SK-N-SH treated with all-trans-retinoic acid at 6 μM for 48 hours (cell line): ENCODE results near the gene CBX8.

Experiments used
- ATAC-seq: fragments of 200-7000 bp; cut with Tn5 transposase; 3 replicates; pipeline ENCODE4 v1.9.1; 2020; ENCODE audit warnings: mild to moderate bottlenecking, moderate library complexity
- BACH2 ChIP-seq: fragments of 250-450 bp; sonication (Bioruptor Pico); IDR thresholded peaks from 2 replicates; pipeline ENCODE4 v1.9.0; 2021; ENCODE audit warnings: mild to moderate bottlenecking, borderline replicate concordance
- CREB5 ChIP-seq: fragments of 250-450 bp; sonication (Bioruptor Pico); IDR thresholded peaks from 2 replicates; pipeline ENCODE4 v1.5.1; 2020; ENCODE audit warnings: low read depth, mild to moderate bottlenecking, moderate library complexity
- ESRRG ChIP-seq: fragments of 250-450 bp; sonication (Bioruptor Pico); IDR thresholded peaks from 2 replicates; pipeline ENCODE4 v1.6.1; 2021; ENCODE audit warnings: mild to moderate bottlenecking
- GLIS3 ChIP-seq: fragments of 250-450 bp; sonication (Bioruptor Pico); IDR thresholded peaks from 2 replicates; pipeline ENCODE4 v1.5.0; 2020; ENCODE audit warnings: mild to moderate bottlenecking, moderate library complexity
- ISL1 ChIP-seq: fragments of 250-450 bp; sonication (Bioruptor Pico); IDR thresholded peaks from 2 replicates; pipeline ENCODE4 v2.1.2; 2022; ENCODE audit warnings: mild to moderate bottlenecking, moderate library complexity
- OSR1 ChIP-seq: fragments of 250-450 bp; sonication (Bioruptor Pico); IDR thresholded peaks from 2 replicates; pipeline ENCODE4 v1.8.0; 2022; ENCODE audit warnings: moderate library complexity, mild to moderate bottlenecking, inconsistent platforms
- PATZ1 ChIP-seq: fragments of 250-450 bp; sonication (Bioruptor Pico); IDR thresholded peaks from 2 replicates; pipeline ENCODE4 v1.8.0; 2020; ENCODE audit warnings: mild to moderate bottlenecking, moderate library complexity, borderline replicate concordance
- PPARA ChIP-seq: fragments of 250-450 bp; sonication (Bioruptor Pico); IDR thresholded peaks from 2 replicates; pipeline ENCODE4 v1.5.0; 2020; ENCODE audit warnings: mild to moderate bottlenecking, borderline replicate concordance
- RARB ChIP-seq: fragments of 250-450 bp; sonication (Bioruptor Pico); IDR thresholded peaks from 2 replicates; pipeline ENCODE4 v1.8.0; 2021; ENCODE audit warnings: mild to moderate bottlenecking, moderate library complexity
- TCF4 ChIP-seq: fragments of 250-450 bp; sonication (Bioruptor Pico); IDR thresholded peaks from 2 replicates; pipeline ENCODE4 v1.8.0; 2021; ENCODE audit warnings: mild to moderate bottlenecking, moderate library complexity, borderline replicate concordance
- ZC3H10 ChIP-seq: fragments of 250-450 bp; sonication (Bioruptor Pico); IDR thresholded peaks from 2 replicates; pipeline ENCODE4 v1.5.1; 2021; ENCODE audit warnings: mild to moderate bottlenecking, moderate library complexity
- ZFP3 ChIP-seq: fragments of 250-450 bp; sonication (Bioruptor Pico); IDR thresholded peaks from 2 replicates; pipeline ENCODE4 v1.5.0; 2020; ENCODE audit warnings: mild to moderate bottlenecking, moderate library complexity
- ZNF565 ChIP-seq: fragments of 450-650 bp; formaldehyde crosslinking; conservative IDR thresholded peaks from 2 replicates; pipeline ENCODE4 v1.5.0; 2020; ENCODE audit warnings: low read depth, mild to moderate bottlenecking, moderate library complexity
- ZNF70 ChIP-seq: fragments of 450-650 bp; formaldehyde crosslinking; IDR thresholded peaks from 2 replicates; pipeline ENCODE4 v1.5.0; 2020; ENCODE audit warnings: mild to moderate bottlenecking, moderate library complexity
- TF ChIP-seq, protein P1 (sequence below): fragments of 250-450 bp; sonication (Bioruptor Pico); IDR thresholded peaks from 2 replicates; pipeline ENCODE4 v1.5.0; 2020; ENCODE audit warnings: mild to moderate bottlenecking, moderate library complexity
- TF ChIP-seq, protein P2 (sequence below): fragments of 250-450 bp; sonication (Bioruptor Pico); IDR thresholded peaks from 2 replicates; pipeline ENCODE4 v1.8.0; 2021; ENCODE audit warnings: low read depth, mild to moderate bottlenecking, moderate library complexity, borderline replicate concordance

The CBX8 gene

DNA sequence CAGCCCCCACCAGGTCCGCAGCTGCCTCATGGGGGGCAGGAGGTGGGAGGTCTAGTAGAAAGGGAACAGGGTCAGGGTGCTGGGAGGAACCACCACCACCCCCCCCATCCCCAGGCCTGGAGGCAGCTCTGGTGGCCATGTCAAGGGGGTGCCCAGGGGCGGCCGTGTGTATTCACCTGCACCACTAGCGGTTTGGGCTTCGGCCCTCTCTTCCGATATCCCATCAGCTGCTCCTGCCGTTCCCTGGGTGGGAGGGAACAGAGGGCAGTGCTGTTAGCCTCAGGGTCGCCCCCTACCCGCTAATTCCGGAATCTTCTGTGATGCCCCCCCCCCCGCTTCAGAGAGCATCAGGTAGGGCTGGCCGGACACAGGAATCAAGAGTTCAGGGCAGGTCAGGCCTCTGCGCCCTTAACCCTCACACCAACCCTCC, 38.6 kb upstream of the CBX8 start (continued):
- no peak for TF ChIP-seq PATZ1 (CRISPR knock-in tag)
- no peak for TF ChIP-seq ESRRG (CRISPR knock-in tag)
- TF ChIP-seq ZC3H10 (CRISPR knock-in tag), result no peak

GRCh38 chr17:79834565-79835469, 37.9 kb upstream of the CBX8 start:
- TF ChIP-seq PATZ1 (CRISPR knock-in tag) (peak; percentile 78; the same call in 1 of the 2 replicates), ESRRG (CRISPR knock-in tag) (no peak), ISL1 (CRISPR knock-in tag) (no peak), ZNF565 (no peak)
- ATAC-seq, result no peak

DNA sequence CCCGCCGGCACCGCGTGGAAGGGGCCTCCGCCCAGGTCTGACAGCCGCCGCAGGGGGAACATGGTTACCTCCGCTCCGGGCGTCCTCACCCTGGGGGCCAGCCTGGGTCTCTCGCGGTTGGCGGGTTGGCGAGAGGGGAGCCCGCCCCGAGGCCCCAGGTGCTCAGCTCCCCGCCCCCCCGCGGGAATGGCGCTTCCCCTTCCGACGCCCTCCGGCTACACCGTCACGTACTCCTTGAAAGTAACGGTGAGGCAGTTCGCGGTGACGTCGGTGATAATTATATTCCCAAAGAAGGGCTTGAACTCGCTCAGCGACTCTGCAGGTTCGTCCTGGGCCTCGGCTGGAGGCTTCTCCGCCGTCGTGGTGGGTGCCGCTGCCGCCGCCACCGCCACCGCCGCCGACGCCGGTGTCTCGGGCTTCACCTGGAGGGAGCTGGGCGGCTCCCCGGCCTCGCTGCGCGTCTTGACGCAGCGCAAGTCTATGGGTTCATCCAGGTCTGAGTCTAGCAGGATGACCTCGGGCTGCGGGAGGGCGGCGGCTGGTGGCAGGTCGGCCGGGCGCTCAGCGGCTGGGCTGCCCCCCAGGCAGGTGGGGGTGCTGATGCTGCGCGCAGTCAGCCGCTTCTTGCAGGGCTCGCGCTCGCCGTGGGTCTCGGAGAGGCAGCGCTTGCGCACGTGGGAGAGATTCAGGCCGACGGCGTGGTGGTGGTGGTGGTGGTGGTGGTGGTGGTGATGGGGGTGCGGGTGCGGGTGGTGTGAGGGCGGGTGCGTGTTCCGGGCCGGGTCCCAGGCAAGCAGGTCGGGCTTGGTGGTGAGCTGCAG, 37.1 kb upstream of the CBX8 start:
- TF ChIP-seq, protein P1, sequence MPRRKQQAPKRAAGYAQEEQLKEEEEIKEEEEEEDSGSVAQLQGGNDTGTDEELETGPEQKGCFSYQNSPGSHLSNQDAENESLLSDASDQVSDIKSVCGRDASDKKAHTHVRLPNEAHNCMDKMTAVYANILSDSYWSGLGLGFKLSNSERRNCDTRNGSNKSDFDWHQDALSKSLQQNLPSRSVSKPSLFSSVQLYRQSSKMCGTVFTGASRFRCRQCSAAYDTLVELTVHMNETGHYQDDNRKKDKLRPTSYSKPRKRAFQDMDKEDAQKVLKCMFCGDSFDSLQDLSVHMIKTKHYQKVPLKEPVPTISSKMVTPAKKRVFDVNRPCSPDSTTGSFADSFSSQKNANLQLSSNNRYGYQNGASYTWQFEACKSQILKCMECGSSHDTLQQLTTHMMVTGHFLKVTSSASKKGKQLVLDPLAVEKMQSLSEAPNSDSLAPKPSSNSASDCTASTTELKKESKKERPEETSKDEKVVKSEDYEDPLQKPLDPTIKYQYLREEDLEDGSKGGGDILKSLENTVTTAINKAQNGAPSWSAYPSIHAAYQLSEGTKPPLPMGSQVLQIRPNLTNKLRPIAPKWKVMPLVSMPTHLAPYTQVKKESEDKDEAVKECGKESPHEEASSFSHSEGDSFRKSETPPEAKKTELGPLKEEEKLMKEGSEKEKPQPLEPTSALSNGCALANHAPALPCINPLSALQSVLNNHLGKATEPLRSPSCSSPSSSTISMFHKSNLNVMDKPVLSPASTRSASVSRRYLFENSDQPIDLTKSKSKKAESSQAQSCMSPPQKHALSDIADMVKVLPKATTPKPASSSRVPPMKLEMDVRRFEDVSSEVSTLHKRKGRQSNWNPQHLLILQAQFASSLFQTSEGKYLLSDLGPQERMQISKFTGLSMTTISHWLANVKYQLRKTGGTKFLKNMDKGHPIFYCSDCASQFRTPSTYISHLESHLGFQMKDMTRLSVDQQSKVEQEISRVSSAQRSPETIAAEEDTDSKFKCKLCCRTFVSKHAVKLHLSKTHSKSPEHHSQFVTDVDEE (CRISPR knock-in tag), result no peak
- no peak for ATAC-seq

DNA sequence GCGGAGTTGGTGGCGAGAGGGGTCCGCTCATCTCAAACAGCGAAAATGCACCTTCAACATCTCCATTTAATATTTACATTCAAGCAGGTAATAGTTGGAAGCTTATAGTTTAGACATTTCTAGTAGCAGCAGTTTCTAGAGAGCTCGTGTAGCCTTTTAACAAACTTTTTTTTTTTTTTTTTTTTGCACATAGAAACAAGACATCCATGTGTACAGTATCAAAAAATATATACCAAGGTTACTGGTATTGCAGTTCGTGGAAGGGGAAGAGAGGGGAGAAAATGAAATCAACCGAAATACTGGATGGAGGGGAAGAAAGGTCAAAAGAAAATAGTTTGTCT, 36.2 kb upstream of the CBX8 start:
- ATAC-seq, result no peak
- TF ChIP-seq GLIS3 (CRISPR knock-in tag) (no peak), ZC3H10 (CRISPR knock-in tag) (no peak), CREB5 (CRISPR knock-in tag) (no peak), ESRRG (CRISPR knock-in tag) (no peak), PPARA (CRISPR knock-in tag) (no peak), ZNF565 (no peak), TCF4 (CRISPR knock-in tag) (no peak), OSR1 (CRISPR knock-in tag) (no peak), ZFP3 (CRISPR knock-in tag) (no peak), BACH2 (no peak), RARB (no peak), PATZ1 (CRISPR knock-in tag) (no peak), ZNF70 (CRISPR knock-in tag) (no peak)
- TF ChIP-seq, protein P2, sequence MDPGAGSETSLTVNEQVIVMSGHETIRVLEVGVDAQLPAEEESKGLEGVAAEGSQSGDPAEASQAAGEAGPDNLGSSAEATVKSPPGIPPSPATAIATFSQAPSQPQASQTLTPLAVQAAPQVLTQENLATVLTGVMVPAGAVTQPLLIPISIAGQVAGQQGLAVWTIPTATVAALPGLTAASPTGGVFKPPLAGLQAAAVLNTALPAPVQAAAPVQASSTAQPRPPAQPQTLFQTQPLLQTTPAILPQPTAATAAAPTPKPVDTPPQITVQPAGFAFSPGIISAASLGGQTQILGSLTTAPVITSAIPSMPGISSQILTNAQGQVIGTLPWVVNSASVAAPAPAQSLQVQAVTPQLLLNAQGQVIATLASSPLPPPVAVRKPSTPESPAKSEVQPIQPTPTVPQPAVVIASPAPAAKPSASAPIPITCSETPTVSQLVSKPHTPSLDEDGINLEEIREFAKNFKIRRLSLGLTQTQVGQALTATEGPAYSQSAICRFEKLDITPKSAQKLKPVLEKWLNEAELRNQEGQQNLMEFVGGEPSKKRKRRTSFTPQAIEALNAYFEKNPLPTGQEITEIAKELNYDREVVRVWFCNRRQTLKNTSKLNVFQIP (CRISPR knock-in tag), result no peak
- TF ChIP-seq, protein P1 (CRISPR knock-in tag), result no peak
